NCI-H345 treated with DMSO at 0.1 percent for 48 hours (cell line): ENCODE results near the gene PRKAB2.
"Not testable (repeated sequence)": the region's sequence is repeated elsewhere in the genome, so short reads cannot be mapped to it uniquely, and the experiment has no call there.

Experiments used
- DNase-seq: peaks from one replicate; lab custom pipeline; 2025; ENCODE audit not compliant: unreplicated experiment; lab: John Stamatoyannopoulos, UW

The PRKAB2 gene

GRCh38 chr1:147111381-147112130 is 60.7 kb downstream of the PRKAB2 start:
- no peak for DNase-seq

- no peak for DNase-seq
Measured at GRCh38 chr1:147110872-147111271, 61.4 kb downstream of the PRKAB2 start.

DNA sequence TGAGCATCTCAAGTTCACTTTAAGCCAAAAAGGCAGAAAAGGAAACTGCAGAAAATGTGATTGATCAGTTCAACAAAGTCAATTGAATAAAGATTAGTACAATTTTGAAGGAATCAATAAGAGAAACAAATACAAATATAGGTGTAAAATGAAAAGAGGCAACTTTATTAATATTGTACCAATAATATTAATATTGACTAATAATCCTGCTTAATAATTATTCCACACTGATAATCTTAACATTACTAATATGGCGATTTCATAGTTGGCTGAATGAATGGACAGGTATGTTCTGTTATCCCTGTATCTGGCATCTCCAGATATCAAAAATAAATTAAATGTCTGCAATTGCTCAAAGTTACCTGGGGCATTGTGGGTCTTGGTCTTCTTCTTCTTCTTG is 61.8 kb downstream of the PRKAB2 start:
- DNase-seq, result no peak

DNA sequence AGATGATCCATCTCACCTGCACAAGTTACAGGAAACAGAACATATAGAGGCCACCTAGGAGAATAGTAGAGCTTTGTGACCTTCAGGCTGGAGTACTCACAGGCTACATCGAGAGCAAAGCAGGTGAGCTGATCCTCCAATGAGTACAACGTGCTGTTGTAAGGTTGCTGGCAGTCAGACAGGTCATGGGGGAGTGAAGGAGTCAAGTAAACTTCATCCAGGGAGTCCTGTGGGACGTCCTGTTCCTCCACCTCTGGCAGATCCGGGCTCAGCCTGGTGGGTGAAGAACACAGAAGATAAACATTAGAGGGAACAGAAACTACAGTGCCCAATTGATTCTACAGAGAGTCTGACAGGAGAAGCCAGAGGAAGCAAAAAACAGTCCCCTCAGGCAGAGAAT is 62.5 kb downstream of the PRKAB2 start:
- no peak for DNase-seq

DNA sequence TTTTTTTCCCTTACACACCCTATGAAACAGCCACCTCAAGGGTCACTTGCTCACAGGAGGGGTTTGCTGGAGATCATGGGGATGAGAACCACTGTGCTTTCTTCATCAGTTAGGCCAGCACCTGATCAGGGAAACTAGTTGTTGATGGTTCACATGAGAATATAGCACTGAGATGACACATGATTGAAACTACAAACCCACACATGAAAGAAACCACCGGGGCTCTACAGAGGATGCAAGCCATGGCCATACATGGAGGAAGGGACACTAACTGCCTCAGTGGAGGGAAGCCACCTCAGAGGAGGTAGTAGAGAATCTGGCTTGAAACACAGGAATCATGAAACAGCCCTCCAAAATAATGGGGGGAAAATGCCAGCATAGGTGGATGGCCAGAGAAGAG is 63.2 kb downstream of the PRKAB2 start:
- DNase-seq, result no peak

DNA sequence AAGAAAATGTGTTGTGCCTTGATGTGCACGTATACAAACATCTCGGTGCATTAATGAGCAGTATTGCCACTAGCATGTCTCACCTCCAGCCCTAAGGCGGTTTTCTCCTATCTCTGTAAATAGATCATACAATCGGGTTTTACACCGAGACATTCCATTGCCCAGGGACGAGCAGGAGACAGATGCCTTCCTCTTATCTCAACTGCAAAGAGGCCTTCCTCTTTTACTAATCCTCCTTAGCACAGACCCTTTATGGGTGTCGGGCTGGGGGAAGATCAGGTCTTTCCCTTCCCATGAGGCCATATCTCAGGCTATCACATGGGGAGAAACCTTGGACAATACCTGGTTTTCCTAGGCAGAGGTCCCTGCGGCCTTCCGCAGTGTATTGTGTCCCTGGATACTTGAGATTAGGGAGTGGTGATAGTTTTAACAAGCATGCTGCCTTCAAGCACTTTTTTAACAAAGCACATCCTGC is 65.8 kb downstream of the PRKAB2 start:
- not testable (repeated sequence) for DNase-seq

GRCh38 chr1:147105909-147106308 is 66.4 kb downstream of the PRKAB2 start:
- no peak for DNase-seq
